ENCODE data around the gene SLX4. TPM values are rescaled to one million over a fixed set of nuclear protein-coding genes. Genes with fewer than 3 reads are reported as not detected.

SLX4 gene
- total RNA-seq, 1 experiment from 2014 or later: 7.0 TPM

GRCh38 chr16:3583303-3584038, 27.9 kb downstream of the SLX4 start:
- ChIA-PET CTCF (no interaction called here), POLR2A (no interaction called here), RAD21 (ENCODE audit: low non-redundant PET in 1 of 2, low total read pairs in 2 of 2, uncharacterized antibody in 2 of 2, unreplicated experiment in 2 of 2) (no interaction called here)
- BruUV-seq (replicated peaks): no TSS peak
- ATAC-seq: no peak
- DNase-seq (ENCODE audit: low read depth, low spot score): no peak
- no peak overlapping the region for H3K4me2 ChIP-seq (ENCODE audit: low read length)
- H3K9me3 ChIP-seq (ENCODE audit: control insufficient read depth in 1 of 2, insufficient read depth in 1 of 2, low read depth in 1 of 2, low read length in 2 of 2): no peaks in the 10 kb centered on the region
- no peaks in the 10 kb centered on the region; a peak in 1 of 4 replicates for H3K36me3 ChIP-seq (ENCODE audit: control insufficient read depth in 1 of 2, insufficient read depth in 2 of 2, low read length in 2 of 2)
- H4K20me1 ChIP-seq (ENCODE audit: insufficient read depth): no peaks in the 10 kb centered on the region
- peaks cover 9 to 10% of the 10 kb centered on the region in 2 experiments for H3K4me1 ChIP-seq (ENCODE audit: control insufficient read depth in 1 of 2, insufficient read depth in 2 of 2, low read length in 2 of 2)
- H3K79me2 ChIP-seq (ENCODE audit: insufficient read depth, low read length): no peaks in the 10 kb centered on the region
- H3K27me3 ChIP-seq (ENCODE audit: insufficient read depth, low read length): no peaks in the 10 kb centered on the region
- intact Hi-C loops (cut with micrococcal nuclease): no loop called here
- H3K9ac ChIP-seq (ENCODE audit: low read length): no peak overlapping the region
- H3K4me3 ChIP-seq (replicated peaks in 1 of 2; ENCODE audit: low read depth in 1 of 2, low read length in 2 of 2): no peak overlapping the region
- no peaks in the 10 kb centered on the region for H3K9me2 ChIP-seq (ENCODE audit: insufficient read depth)
- no peak overlapping the region for H2AFZ ChIP-seq (ENCODE audit: low read depth, low read length, poor library complexity, severe bottlenecking)
- H3K27ac ChIP-seq (ENCODE audit: low read depth, low read length): no peak overlapping the region
- TF ChIP-seq ELF1 (IDR thresholded peaks at IDR 0.05; ENCODE audit: borderline replicate concordance, low read depth) (no peak), MAX (IDR thresholded peaks at IDR 0.05) (no peak), EGR1 (IDR thresholded peaks at IDR 0.05; ENCODE audit: low read depth) (no peak), CEBPB (IDR thresholded peaks at IDR 0.05; ENCODE audit: low read depth) (no peak), TCF7L2 (IDR thresholded peaks at IDR 0.05; ENCODE audit: borderline replicate concordance, extremely low read depth, insufficient read depth, insufficient read length) (no peak), ZBTB33 (IDR thresholded peaks at IDR 0.05; ENCODE audit: extremely low read depth, insufficient replicate concordance, low read length) (no peak), ZNF274 (IDR thresholded peaks at IDR 0.05; ENCODE audit: low read depth, low read length) (no peak)
